Left lung (tissue), 10 donors: ENCODE results near the gene CDNF. TPM values are rescaled to one million over a fixed set of nuclear protein-coding genes. Genes with fewer than 3 reads are reported as not detected.

ENCODE experiments used
- ATAC-seq: fragments of 200-7000 bp; cut with Tn5 transposase; one replicate; pipeline ENCODE4 v1.9.1; 2020; ENCODE audit warnings: moderate library complexity
- DNase-seq, 4 donors: peaks; one replicate each; pipeline ENCODE4 v3.0.0-alpha.2; 2013 to 2020
- H3K27ac ChIP-seq, 2 donors: fragments of 200-600 bp; sonication (generic) in 1 of 2; one replicate each; pipeline versions ENCODE4 v1.5.0 to v1.8.0; 2020 to 2021
- H3K27me3 ChIP-seq, 2 donors: fragments of 200-600 bp; sonication (generic) in 1 of 2; one replicate each; pipeline versions ENCODE4 v1.5.0 to v1.8.0; 2020 to 2021
- H3K36me3 ChIP-seq, 2 donors: fragments of 200-600 bp; sonication (generic) in 1 of 2; one replicate each; pipeline versions ENCODE4 v1.5.0 to v1.8.0; 2020 to 2021
- H3K4me1 ChIP-seq, 2 donors: fragments of 200-600 bp; one replicate each; pipeline ENCODE4 v1.8.0; 2021
- H3K4me3 ChIP-seq, 2 donors: fragments of 200-600 bp; sonication (generic) in 1 of 2; one replicate each; pipeline versions ENCODE4 v1.5.0 to v1.8.0; 2020 to 2021; ENCODE audit warnings: mild to moderate bottlenecking in 1 of 2
- H3K9me3 ChIP-seq, 2 donors: fragments of 200-600 bp; sonication (generic) in 1 of 2; one replicate each; pipeline versions ENCODE4 v1.5.0 to v1.8.0; 2020 to 2021
- intact Hi-C, 2 donors: fragments of 100-400 bp; cut with DNase I; formaldehyde crosslinking; loops; one replicate each; pipeline versions ENCODE4 v1.11.2 to v1.14.2; 2022
- polyA plus RNA-seq, 6 donors: library from polyadenylated mRNA; unstranded; fragments of 120-200 nt; gene quantifications; one replicate each; pipeline ENCODE4 v1.2.1, GENCODE V29; 2013; ENCODE audit not compliant: insufficient read length in 6 of 6
- total RNA-seq, 2 donors: library from RNA; stranded (reverse); fragmentation: NEBNext Ultra II Directional; extraction: Animal tissue kit (Norgen Biotek cat#: 25700); gene quantifications; one replicate each; pipeline ENCODE4 v1.2.1, GENCODE V29; 2021
- TF ChIP-seq, protein P1 (sequence below), 2 donors: fragments of 200-600 bp; sonication (generic) in 1 of 2; IDR thresholded peaks; one replicate each; pipeline versions ENCODE4 v1.5.0 to v1.8.0; 2021; ENCODE audit warnings: antibody characterized with exemption in 2 of 2
- donor health status: DM: no; HTN: yes; CAD: no.
- donor health status: DM: no; HTN: no; CAD: no.

The CDNF gene
- total and polyA plus RNA-seq, 8 donors = 0.38 to 4.3 (median 2.9) TPM

DNA sequence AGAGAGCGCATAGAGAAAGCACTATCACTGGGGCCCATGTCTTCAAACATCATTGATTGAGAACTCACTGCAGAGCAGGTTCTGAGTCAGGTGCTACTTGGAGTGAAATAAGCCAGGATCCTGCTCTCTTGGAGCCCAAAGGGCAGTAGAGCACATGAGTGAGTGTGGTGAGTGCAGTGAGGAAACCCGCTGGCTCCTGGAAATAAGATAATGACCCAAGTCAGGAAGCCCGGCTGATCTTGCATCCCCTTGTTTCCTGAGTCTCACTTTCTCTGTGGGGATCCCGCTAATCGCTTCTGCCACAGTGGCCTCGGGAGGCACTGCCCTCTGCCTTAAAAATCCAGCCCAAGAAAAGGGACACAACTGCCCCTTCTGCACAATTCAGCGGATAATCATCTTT is 56.1 kb downstream of the CDNF start:
- TF ChIP-seq, protein P1, sequence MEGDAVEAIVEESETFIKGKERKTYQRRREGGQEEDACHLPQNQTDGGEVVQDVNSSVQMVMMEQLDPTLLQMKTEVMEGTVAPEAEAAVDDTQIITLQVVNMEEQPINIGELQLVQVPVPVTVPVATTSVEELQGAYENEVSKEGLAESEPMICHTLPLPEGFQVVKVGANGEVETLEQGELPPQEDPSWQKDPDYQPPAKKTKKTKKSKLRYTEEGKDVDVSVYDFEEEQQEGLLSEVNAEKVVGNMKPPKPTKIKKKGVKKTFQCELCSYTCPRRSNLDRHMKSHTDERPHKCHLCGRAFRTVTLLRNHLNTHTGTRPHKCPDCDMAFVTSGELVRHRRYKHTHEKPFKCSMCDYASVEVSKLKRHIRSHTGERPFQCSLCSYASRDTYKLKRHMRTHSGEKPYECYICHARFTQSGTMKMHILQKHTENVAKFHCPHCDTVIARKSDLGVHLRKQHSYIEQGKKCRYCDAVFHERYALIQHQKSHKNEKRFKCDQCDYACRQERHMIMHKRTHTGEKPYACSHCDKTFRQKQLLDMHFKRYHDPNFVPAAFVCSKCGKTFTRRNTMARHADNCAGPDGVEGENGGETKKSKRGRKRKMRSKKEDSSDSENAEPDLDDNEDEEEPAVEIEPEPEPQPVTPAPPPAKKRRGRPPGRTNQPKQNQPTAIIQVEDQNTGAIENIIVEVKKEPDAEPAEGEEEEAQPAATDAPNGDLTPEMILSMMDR (IDR thresholded peaks at IDR 0.05) = no peak
- H3K27ac ChIP-seq = no peak overlapping the region
- H3K9me3 ChIP-seq = peaks cover 0 to 4% of the 10 kb centered on the region in 2 donors
- no peak overlapping the region for H3K4me3 ChIP-seq
- no peak for DNase-seq
- H3K27me3 ChIP-seq = no peaks in the 10 kb centered on the region
- intact Hi-C loops = no loop called here
- ATAC-seq = no peak
- H3K36me3 ChIP-seq = no peaks in the 10 kb centered on the region
- H3K4me1 ChIP-seq = peaks cover 10 to 14% of the 10 kb centered on the region in 2 donors

DNA sequence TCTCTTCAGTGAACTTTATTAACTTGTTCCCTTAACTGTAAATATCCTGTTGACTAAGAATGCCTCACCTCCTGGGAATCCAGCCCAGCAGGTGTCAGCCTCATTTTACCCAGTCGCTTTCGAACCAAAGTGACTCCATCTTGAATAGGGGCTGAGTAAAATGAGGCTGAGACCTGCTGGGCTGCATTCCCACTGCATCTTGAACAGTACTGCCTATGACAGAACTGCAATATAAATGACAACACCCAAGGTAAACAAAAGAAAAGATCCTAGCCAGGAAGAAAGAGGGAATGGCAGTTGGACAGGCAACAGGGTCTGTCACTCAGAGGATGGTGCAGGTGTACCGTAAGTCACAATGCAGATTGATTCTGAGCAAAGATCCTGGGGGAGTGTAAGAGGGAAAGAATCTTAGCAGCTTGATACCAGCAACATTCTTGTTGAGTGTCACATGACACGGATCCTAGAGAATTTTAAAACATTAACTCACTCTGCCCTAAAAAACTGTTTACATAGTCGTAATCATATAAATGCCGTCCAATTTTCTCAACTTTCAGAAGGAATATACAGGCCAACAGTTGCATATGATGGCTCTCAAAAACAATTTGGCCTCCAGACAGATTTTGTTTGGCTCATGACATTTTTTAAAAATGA is 58.7 kb downstream of the CDNF start:
- no peak overlapping the region for H3K27ac ChIP-seq
- H3K36me3 ChIP-seq = no peaks in the 10 kb centered on the region
- H3K9me3 ChIP-seq = no peaks in the 10 kb centered on the region
- peaks cover 10 to 14% of the 10 kb centered on the region in 2 donors for H3K4me1 ChIP-seq
- intact Hi-C loops = no loop called here
- TF ChIP-seq, protein P1 (IDR thresholded peaks at IDR 0.05) = no peak
- H3K27me3 ChIP-seq = no peaks in the 10 kb centered on the region
- no peak overlapping the region for H3K4me3 ChIP-seq
- DNase-seq (peak in 2 of 4 donors; percentile 76 to 77), ATAC-seq (peak; percentile 51)

DNA sequence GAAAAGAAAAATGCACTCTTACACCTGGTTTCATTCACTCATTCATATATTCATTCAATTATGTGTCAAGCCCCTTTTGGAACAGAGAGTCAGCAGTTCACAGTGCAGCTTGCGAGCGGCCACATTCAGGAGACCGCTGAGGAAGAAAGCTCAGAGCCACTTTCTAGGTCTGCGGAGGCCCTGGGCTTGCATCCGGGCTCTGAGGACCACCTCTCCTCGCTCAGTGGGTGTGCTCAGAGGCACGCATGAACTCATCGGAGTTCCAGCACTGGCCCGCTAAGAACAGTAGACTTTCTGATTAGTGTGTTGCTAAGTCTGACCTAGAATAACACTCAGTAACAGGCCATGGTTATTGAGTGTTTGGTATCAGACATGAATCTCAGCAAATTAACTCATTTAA is 61.3 kb downstream of the CDNF start:
- no peaks in the 10 kb centered on the region for H3K27me3 ChIP-seq
- no peak overlapping the region for H3K27ac ChIP-seq
- TF ChIP-seq, protein P1 (IDR thresholded peaks at IDR 0.05) = no peak
- DNase-seq = no peak
- no peaks in the 10 kb centered on the region for H3K9me3 ChIP-seq
- no peak overlapping the region for H3K4me3 ChIP-seq
- no peaks in the 10 kb centered on the region for H3K36me3 ChIP-seq
- ATAC-seq = no peak
- intact Hi-C loops = no loop called here
- H3K4me1 ChIP-seq = peaks cover 4 to 10% of the 10 kb centered on the region in 2 donors

DNA sequence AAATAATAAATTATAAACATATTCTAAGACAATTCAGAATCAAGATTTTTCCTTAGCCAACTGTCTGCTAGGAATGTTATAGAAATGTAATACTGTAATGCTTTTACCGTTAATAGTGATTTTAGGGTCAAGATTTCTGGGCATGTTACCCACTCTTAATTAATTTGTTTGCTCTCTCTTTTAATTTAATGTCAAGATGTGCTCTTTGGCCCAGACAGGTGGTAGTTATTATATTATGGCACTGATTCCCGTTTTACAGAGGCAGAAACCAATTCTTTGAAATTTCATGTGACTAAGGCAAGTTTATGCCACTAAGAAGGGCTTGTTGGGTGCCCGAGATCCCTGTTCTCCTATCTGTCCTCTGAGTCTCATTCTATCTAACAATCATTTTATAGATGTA is 62.2 kb downstream of the CDNF start:
- Histone ChIP-seq H3K4me1 (peaks cover 2 to 10% of the 10 kb centered on the region in 2 donors), H3K36me3 (no peaks in the 10 kb centered on the region), H3K4me3 (no peak overlapping the region), H3K27ac (no peak overlapping the region), H3K9me3 (no peaks in the 10 kb centered on the region), H3K27me3 (no peaks in the 10 kb centered on the region)
- intact Hi-C loops = no loop called here
- TF ChIP-seq, protein P1 (IDR thresholded peaks at IDR 0.05) = no peak
- ATAC-seq = no peak
- DNase-seq = no peak

DNA sequence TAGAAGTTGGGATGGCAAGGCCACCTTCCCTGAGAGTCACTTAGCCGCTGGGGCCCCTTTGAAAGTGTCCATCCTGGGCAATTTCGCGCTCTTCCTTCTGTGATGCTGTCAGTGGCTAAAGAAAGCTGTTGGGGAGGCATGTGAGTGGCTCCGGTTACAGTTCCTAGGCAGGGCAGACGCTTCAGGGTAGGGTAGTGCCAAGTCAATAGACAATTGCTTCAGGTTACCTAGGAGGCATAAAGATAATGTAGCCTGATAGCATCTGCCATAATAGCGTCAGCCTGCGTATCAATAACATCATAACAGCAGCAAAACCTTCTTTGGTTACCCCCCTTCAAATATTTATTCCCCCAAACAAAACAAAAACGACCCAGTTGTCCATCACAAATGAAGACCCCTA is 63.0 kb downstream of the CDNF start, which contains the start of gene FAM107B:
FAM107B (minus strand) TSS at position 101 of the 400 bp plus-strand sequence. CDS start 234 bp downstream, outside the sequence.
- H3K4me1 ChIP-seq = peaks cover 2 to 10% of the 10 kb centered on the region in 2 donors
- intact Hi-C loops = no loop called here
- H3K4me3 ChIP-seq = no peak within 1 kb of the TSS
- H3K27ac ChIP-seq = no peak within 1 kb of the TSS
- H3K36me3 ChIP-seq = no peaks in the 10 kb centered on the region
- no peaks in the 10 kb centered on the region for H3K9me3 ChIP-seq
- DNase-seq (no peak), ATAC-seq (no peak)
- TF ChIP-seq, protein P1 (IDR thresholded peaks at IDR 0.05) = no peak
- H3K27me3 ChIP-seq = no peaks in the 10 kb centered on the region
